Prostate gland (tissue), 2 donors: Measurements from ENCODE around the gene NHS.

Experiments
- CTCF ChIP-seq, 4 experiments: fragments of 200-600 bp in 2 of 4; fragments of 450-650 bp in 2 of 4; sonication (generic) in 2 of 4; IDR thresholded peaks; 1 replicate in 3 of 4; 2 replicates in 1 of 4; pipeline ENCODE4 v1.5.1; 2016 to 2019; ENCODE audit warnings: antibody characterized with exemption in 4 of 4, mild to moderate bottlenecking in 2 of 4, moderate library complexity in 2 of 4
- POLR2A ChIP-seq: fragments of 450-650 bp; IDR thresholded peaks from one replicate; pipeline ENCODE4 v1.6.1; 2016; ENCODE audit warnings: antibody characterized with exemption, mild to moderate bottlenecking
- POLR2AphosphoS5 ChIP-seq: sonication (generic); formaldehyde crosslinking; IDR thresholded peaks from one replicate; pipeline ENCODE4 v1.6.1; 2017; ENCODE audit warnings: antibody characterized with exemption

- TF ChIP-seq POLR2A (no peak), CTCF (IDR thresholded peaks at IDR 0.05) (no peak), POLR2AphosphoS5 (no peak)
These were observed 268.5 kb downstream of the NHS start for GRCh38 chrX:17643528-17643927.
